Stimulated activated CD4-positive, alpha-beta T cell treated with anti-CD3 and anti-CD28 coated beads, Interleukin-4, amount 100 ng/mL, for 24 hours (primary cell): ENCODE data around the gene CCDC85C.

ENCODE experiments used
- DNase-seq: peaks from one replicate; pipeline ENCODE4 v3.0.0-alpha.2; 2020

CCDC85C gene

GRCh38 chr14:99535908-99536778 is 67.9 kb downstream of the CCDC85C start:
- no peak for DNase-seq

- no peak for DNase-seq
These were observed 68.6 kb downstream of the CCDC85C start for GRCh38 chr14:99535448-99535847.

- no peak for DNase-seq
These were observed 69.1 kb downstream of the CCDC85C start for GRCh38 chr14:99534863-99535262.

- DNase-seq: no peak
These were observed 69.7 kb downstream of the CCDC85C start for GRCh38 chr14:99534333-99534732.

GRCh38 chr14:99532310-99532709 is 71.7 kb downstream of the CCDC85C start:
- DNase-seq: no peak

GRCh38 chr14:99531251-99532096 is 72.5 kb downstream of the CCDC85C start:
- no peak for DNase-seq

GRCh38 chr14:99530407-99531155 is 73.4 kb downstream of the CCDC85C start:
- DNase-seq: no peak

GRCh38 chr14:99529899-99530298 is 74.1 kb downstream of the CCDC85C start:
- DNase-seq: no peak

GRCh38 chr14:99527427-99528076 is 76.5 kb downstream of the CCDC85C start:
- no peak for DNase-seq

GRCh38 chr14:99527026-99527425 is 77.0 kb downstream of the CCDC85C start:
- no peak for DNase-seq

GRCh38 chr14:99525699-99526080 is 78.3 kb downstream of the CCDC85C start:
- no peak for DNase-seq

GRCh38 chr14:99524804-99525698 is 79.0 kb downstream of the CCDC85C start:
- no peak for DNase-seq

- no peak for DNase-seq
These were observed 79.8 kb downstream of the CCDC85C start for GRCh38 chr14:99524091-99524661.

GRCh38 chr14:99523704-99524055 is 80.3 kb downstream of the CCDC85C start:
- no peak for DNase-seq

- DNase-seq: no peak
These were observed 80.9 kb downstream of the CCDC85C start for GRCh38 chr14:99522934-99523703.

- no peak for DNase-seq
These were observed 81.5 kb downstream of the CCDC85C start for GRCh38 chr14:99522457-99522891.

GRCh38 chr14:99522025-99522401 is 82.0 kb downstream of the CCDC85C start:
- DNase-seq: no peak

GRCh38 chr14:99521176-99522024 is 82.6 kb downstream of the CCDC85C start:
- no peak for DNase-seq

GRCh38 chr14:99520571-99521081 is 83.4 kb downstream of the CCDC85C start:
- no peak for DNase-seq
